MM.1S (cell line): ENCODE results near the gene MED27.

Experiments
- EZH2phosphoT487 ChIP-seq: fragments of 300-600 bp; sonication (generic); IDR thresholded peaks from 2 replicates; pipeline ENCODE4 v1.6.1; 2018; ENCODE audit warnings: antibody characterized with exemption, low read length
- TF ChIP-seq, protein P1 (sequence below): fragments of 300-600 bp; sonication (generic); IDR thresholded peaks from 2 replicates; pipeline ENCODE4 v1.5.1; 2016; ENCODE audit warnings: antibody characterized with exemption, low read length, mixed read lengths

DNA sequence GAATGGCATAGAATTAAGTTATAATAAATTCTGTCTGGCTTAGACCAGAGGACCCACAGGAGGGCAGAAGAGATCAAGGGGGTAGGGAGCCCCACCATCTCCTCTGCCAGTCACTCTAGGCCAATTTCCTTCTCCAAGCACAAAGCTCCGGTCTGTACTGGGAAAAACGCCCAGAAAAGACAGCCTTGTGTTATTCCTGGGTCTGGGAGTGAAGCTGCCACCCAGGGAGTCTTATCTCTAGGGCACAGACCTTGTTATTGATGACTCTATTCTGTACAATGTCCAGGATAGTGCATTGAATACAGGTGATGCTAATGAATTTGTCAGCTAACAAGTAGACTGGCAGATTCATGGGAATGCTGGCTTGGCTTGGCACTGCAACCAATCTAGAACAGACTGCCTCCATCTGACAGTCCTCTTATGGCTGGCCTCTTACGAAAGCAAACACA is 60.7 kb downstream of the MED27 start:
- TF ChIP-seq, protein P1, sequence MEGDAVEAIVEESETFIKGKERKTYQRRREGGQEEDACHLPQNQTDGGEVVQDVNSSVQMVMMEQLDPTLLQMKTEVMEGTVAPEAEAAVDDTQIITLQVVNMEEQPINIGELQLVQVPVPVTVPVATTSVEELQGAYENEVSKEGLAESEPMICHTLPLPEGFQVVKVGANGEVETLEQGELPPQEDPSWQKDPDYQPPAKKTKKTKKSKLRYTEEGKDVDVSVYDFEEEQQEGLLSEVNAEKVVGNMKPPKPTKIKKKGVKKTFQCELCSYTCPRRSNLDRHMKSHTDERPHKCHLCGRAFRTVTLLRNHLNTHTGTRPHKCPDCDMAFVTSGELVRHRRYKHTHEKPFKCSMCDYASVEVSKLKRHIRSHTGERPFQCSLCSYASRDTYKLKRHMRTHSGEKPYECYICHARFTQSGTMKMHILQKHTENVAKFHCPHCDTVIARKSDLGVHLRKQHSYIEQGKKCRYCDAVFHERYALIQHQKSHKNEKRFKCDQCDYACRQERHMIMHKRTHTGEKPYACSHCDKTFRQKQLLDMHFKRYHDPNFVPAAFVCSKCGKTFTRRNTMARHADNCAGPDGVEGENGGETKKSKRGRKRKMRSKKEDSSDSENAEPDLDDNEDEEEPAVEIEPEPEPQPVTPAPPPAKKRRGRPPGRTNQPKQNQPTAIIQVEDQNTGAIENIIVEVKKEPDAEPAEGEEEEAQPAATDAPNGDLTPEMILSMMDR = no peak
- TF ChIP-seq EZH2phosphoT487 = no peak
